MM.1S (cell line): Measurements from ENCODE around the gene ACBD5.
A peak's percentile ranks its signal among the peaks of the same experiment; 100 is the strongest.

Source experiments
- EZH2 ChIP-seq: fragments of 300-600 bp; sonication (generic); optimal IDR thresholded peaks from 2 replicates; pipeline ENCODE3; 2017; ENCODE audit warnings: low read depth, mild to moderate bottlenecking, antibody characterized with exemption, low read length, mixed read lengths
- EZH2phosphoT487 ChIP-seq: fragments of 300-600 bp; sonication (generic); IDR thresholded peaks from 2 replicates; pipeline ENCODE4 v1.6.1; 2018; ENCODE audit warnings: antibody characterized with exemption, low read length
- TF ChIP-seq, protein P1 (sequence below): fragments of 300-600 bp; sonication (generic); IDR thresholded peaks from 2 replicates; pipeline ENCODE4 v1.5.1; 2016; ENCODE audit warnings: antibody characterized with exemption, low read length, mixed read lengths

DNA sequence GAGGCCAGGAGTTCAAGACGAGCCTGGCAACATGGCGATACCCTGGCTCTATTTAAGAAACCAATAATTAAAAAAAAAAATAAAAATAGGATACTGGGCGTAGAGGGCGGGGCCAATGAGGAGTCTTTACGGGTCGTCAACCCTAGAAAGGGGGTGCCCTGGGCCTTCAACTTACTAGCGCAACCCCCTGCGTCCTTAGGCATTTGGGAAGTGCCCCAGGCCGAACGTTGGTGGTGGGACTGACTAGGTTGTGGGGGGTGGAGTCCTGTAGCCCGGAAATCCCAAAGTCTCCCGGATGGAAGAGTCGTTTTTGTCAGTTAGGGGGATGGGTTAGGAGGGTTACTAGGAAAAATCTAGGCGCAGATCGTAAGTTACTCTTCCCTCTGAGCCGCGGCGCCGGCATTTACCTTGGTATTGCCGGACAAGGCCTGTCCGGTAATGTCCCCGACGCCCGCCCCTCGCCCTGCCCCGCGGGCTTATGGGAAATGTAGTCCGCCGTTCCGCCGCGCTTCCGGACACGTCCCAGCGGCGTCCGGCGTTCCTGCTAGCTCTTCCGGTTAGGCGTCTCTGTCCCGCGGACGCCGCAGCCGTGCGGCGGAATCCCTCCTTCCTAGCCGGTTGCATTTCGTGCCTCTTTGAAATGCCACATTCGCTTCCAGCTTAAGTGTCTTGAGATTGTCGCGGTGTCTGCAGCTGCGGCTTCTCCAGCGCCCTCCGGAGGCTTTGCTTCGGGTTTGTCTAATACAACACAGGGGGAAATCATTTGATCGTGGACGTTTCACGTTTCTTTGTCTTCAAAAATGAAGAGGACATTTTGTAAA lies 1.3 kb upstream of the ACBD5 start:
- TF ChIP-seq, protein P1, sequence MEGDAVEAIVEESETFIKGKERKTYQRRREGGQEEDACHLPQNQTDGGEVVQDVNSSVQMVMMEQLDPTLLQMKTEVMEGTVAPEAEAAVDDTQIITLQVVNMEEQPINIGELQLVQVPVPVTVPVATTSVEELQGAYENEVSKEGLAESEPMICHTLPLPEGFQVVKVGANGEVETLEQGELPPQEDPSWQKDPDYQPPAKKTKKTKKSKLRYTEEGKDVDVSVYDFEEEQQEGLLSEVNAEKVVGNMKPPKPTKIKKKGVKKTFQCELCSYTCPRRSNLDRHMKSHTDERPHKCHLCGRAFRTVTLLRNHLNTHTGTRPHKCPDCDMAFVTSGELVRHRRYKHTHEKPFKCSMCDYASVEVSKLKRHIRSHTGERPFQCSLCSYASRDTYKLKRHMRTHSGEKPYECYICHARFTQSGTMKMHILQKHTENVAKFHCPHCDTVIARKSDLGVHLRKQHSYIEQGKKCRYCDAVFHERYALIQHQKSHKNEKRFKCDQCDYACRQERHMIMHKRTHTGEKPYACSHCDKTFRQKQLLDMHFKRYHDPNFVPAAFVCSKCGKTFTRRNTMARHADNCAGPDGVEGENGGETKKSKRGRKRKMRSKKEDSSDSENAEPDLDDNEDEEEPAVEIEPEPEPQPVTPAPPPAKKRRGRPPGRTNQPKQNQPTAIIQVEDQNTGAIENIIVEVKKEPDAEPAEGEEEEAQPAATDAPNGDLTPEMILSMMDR = peak; percentile 45
- no peak for TF ChIP-seq EZH2
- no peak for TF ChIP-seq EZH2phosphoT487
